ENCODE data around the gene RALGAPA2.

GRCh38 chr20:20609522-20609921 is 102.9 kb downstream of the RALGAPA2 start:
- TF ChIP-seq POLR2A (IDR thresholded peaks at IDR 0.05; ENCODE audit: extremely low read depth, insufficient read length) (no peak), CTCF (IDR thresholded peaks at IDR 0.05; ENCODE audit: low read depth, low read length) (no peak), MYC (IDR thresholded peaks at IDR 0.05; ENCODE audit: low read depth, low read length) (no peak)
